K562 (cell line): ENCODE data around the gene ARAP1. TPM values are rescaled to one million over a fixed set of nuclear protein-coding genes. Genes with fewer than 3 reads are reported as not detected.

Experiments used
- BHLHE40 ChIP-seq: IDR thresholded peaks from 2 replicates; pipeline ENCODE4 v1.6.1; 2011; ENCODE audit warnings: low read length, improper control_type of control experiment
- CBX1 ChIP-seq: sonication (generic); IDR thresholded peaks from 2 replicates; pipeline ENCODE4 v1.6.1; 2016; ENCODE audit warnings: antibody characterized with exemption, low read depth, mild to moderate bottlenecking
- CREM ChIP-seq: IDR thresholded peaks from 2 replicates; pipeline ENCODE4 v1.6.1; 2014; ENCODE audit warnings: antibody characterized with exemption, low read depth
- HEY1 ChIP-seq: fragments of 250-450 bp; sonication (Bioruptor Pico); IDR thresholded peaks from 2 replicates; pipeline ENCODE4 v1.5.0; 2020; ENCODE audit warnings: mild to moderate bottlenecking, moderate library complexity, borderline replicate concordance
- MTF1 ChIP-seq: fragments of 250-450 bp; sonication (Bioruptor Pico); IDR thresholded peaks from 2 replicates; pipeline ENCODE4 v1.9.0; 2021; ENCODE audit warnings: moderate library complexity, mild to moderate bottlenecking, inconsistent platforms, borderline replicate concordance
- MYC ChIP-seq, 2 experiments: fragments of 250-450 bp in 1 of 2; sonication (Bioruptor Pico) in 1 of 2; IDR thresholded peaks; 2 replicates each; pipeline versions ENCODE4 v1.5.1 to v1.6.1; 2012 to 2021; ENCODE audit warnings: low read depth in 2 of 2, borderline replicate concordance in 1 of 2, improper control_type of control experiment in 1 of 2, low read length in 1 of 2, mild to moderate bottlenecking in 1 of 2, moderate library complexity in 1 of 2
- NR2F6 ChIP-seq: fragments of 450-650 bp; formaldehyde crosslinking; IDR thresholded peaks from 2 replicates; pipeline ENCODE4 v1.4.0; 2020; ENCODE audit warnings: mild to moderate bottlenecking
- SMAD4 ChIP-seq: fragments of 250-450 bp; sonication (Bioruptor Pico); conservative IDR thresholded peaks from 2 replicates; pipeline ENCODE4 v1.8.0; 2021; ENCODE audit warnings: inconsistent platforms, mild to moderate bottlenecking, moderate library complexity
- SMARCA4 ChIP-seq: fragments of 450-650 bp; IDR thresholded peaks from 2 replicates; pipeline ENCODE4 v1.6.1; 2016
- THRB ChIP-seq: fragments of 450-650 bp; formaldehyde crosslinking; conservative IDR thresholded peaks from 2 replicates; pipeline ENCODE4 v1.4.0; 2022; ENCODE audit warnings: mild to moderate bottlenecking, missing genetic modification characterization
- ZBED1 ChIP-seq: IDR thresholded peaks from 2 replicates; pipeline ENCODE4 v1.6.1; 2014
- ZBTB17 ChIP-seq: fragments of 450-650 bp; formaldehyde crosslinking; IDR thresholded peaks from 2 replicates; pipeline ENCODE4 v1.4.0; 2020; ENCODE audit warnings: mild to moderate bottlenecking
- ZNF398 ChIP-seq: fragments of 250-450 bp; sonication (Bioruptor Pico); IDR thresholded peaks from 2 replicates; pipeline ENCODE4 v1.8.0; 2021; ENCODE audit warnings: moderate library complexity, mild to moderate bottlenecking, inconsistent platforms
- ZNF407 ChIP-seq: fragments of 450-650 bp; IDR thresholded peaks from 2 replicates; pipeline ENCODE4 v1.6.1; 2016; ENCODE audit warnings: low read depth
- ZNF507 ChIP-seq: conservative IDR thresholded peaks from 2 replicates; pipeline ENCODE4 v1.6.1; 2017; ENCODE audit warnings: missing genetic modification characterization, missing compliant biosample characterization
- polyA plus RNA-seq, 8 experiments: library from polyadenylated mRNA; depleted of rRNA in 4 of 8; stranded (reverse) in 5 of 8; unstranded in 3 of 8; fragments of >200 nt; fragmentation: Nextera tagmentation in 2 of 8; fragmentation: Illumina TruSeq in 1 of 8; extraction: Ambion mirVana in 2 of 8; extraction: Trizol in 1 of 8; gene quantifications; 2 replicates each; pipeline versions ENCODE4 v1.2.1 to v1.2.3, GENCODE V29; 2011 to 2014; ENCODE audit warnings: inconsistent platforms in 1 of 8, missing spikeins in 1 of 8
- total RNA-seq, 7 experiments: library from RNA; depleted of rRNA in 6 of 7; stranded (reverse); fragments of >200 nt in 6 of 7; fragmentation: Illumina TruSeq in 2 of 7; extraction: Trizol in 2 of 7; gene quantifications; 2 replicates each; pipeline versions ENCODE4 v1.2.1 to v1.2.3, GENCODE V29; 2011 to 2021; ENCODE audit warnings: low replicate concordance in 1 of 7
- TF ChIP-seq, protein P1 (sequence below), 3 experiments: IDR thresholded peaks in 2 of 3; conservative IDR thresholded peaks in 1 of 3; 2 replicates each; pipeline ENCODE4 v1.5.1; 2011 to 2012; ENCODE audit warnings: low read length in 3 of 3, mild to moderate bottlenecking in 3 of 3, control low read depth in 2 of 3, improper control_type of control experiment in 1 of 3, inconsistent platforms in 1 of 3, low read depth in 1 of 3, mixed read lengths in 1 of 3, moderate library complexity in 1 of 3; ENCODE audit not compliant: insufficient read depth in 2 of 3

Gene ARAP1
- total and polyA plus RNA-seq, 9 of the 15 experiments (the other 6 are each of a cell fraction or from before 2014, with no cell fraction given), result 0.23 to 67.0 (median 24.6) TPM

- TF ChIP-seq MTF1 (CRISPR knock-in tag), result no peak
- TF ChIP-seq THRB (CRISPR knock-in tag), result peak; percentile 68; the same call in 1 of the 2 replicates
- TF ChIP-seq CREM, result peak; percentile 87
- TF ChIP-seq ZBTB17 (CRISPR knock-in tag), result 0 out of 2 replicates have a peak, but pooled peaks have one; percentile 22
- TF ChIP-seq ZNF398 (CRISPR knock-in tag), result no peak
- no peak for TF ChIP-seq NR2F6 (CRISPR knock-in tag)
- TF ChIP-seq, protein P1, sequence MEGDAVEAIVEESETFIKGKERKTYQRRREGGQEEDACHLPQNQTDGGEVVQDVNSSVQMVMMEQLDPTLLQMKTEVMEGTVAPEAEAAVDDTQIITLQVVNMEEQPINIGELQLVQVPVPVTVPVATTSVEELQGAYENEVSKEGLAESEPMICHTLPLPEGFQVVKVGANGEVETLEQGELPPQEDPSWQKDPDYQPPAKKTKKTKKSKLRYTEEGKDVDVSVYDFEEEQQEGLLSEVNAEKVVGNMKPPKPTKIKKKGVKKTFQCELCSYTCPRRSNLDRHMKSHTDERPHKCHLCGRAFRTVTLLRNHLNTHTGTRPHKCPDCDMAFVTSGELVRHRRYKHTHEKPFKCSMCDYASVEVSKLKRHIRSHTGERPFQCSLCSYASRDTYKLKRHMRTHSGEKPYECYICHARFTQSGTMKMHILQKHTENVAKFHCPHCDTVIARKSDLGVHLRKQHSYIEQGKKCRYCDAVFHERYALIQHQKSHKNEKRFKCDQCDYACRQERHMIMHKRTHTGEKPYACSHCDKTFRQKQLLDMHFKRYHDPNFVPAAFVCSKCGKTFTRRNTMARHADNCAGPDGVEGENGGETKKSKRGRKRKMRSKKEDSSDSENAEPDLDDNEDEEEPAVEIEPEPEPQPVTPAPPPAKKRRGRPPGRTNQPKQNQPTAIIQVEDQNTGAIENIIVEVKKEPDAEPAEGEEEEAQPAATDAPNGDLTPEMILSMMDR (IDR thresholded peaks at IDR 0.05 in 2 of 3, conservative IDR thresholded peaks at IDR 0.05 in 1 of 3; ENCODE audit: insufficient read depth in 2 of 3, low read depth in 1 of 3, low read length in 3 of 3), result no peak
- TF ChIP-seq MYC (IDR thresholded peaks at IDR 0.05; ENCODE audit: low read depth, low read length), result no peak
- TF ChIP-seq MYC (CRISPR knock-in tag; IDR thresholded peaks at IDR 0.05; ENCODE audit: borderline replicate concordance, low read depth), result peak; percentile 52; the same call in 1 of the 2 replicates
- no peak for TF ChIP-seq ZNF407
- TF ChIP-seq HEY1 (CRISPR knock-in tag), result no peak
- TF ChIP-seq SMARCA4, result no peak
- TF ChIP-seq SMAD4 (CRISPR knock-in tag), result peak; percentile 59
- TF ChIP-seq ZNF507 (tag), result no peak
- TF ChIP-seq CBX1, result 0 out of 2 replicates have a peak, but pooled peaks have one; percentile 15
- TF ChIP-seq BHLHE40, result peak; percentile 24; the same call in 1 of the 2 replicates
- TF ChIP-seq ZBED1, result no peak
Measured at GRCh38 chr11:72758304-72758689, 6.1 kb upstream of the ARAP1 start (continued).
